B cell (primary cell): ENCODE measurements around the gene RAD51B. TPM values are rescaled to one million over a fixed set of nuclear protein-coding genes. Genes with fewer than 3 reads are reported as not detected.

ENCODE experiments used
- ATAC-seq: fragments of 200-7000 bp; cut with Tn5 transposase; one replicate; pipeline ENCODE4 v1.10.0; 2021; ENCODE audit warnings: low read depth, mild to moderate bottlenecking, moderate number of reproducible peaks, moderate library complexity
- CTCF ChIA-PET: fragments of 350-600 bp; sonication (Branson Sonifier 250); formaldehyde crosslinking; loops from one replicate; lab custom pipeline; 2021; ENCODE audit warnings: antibody characterized with exemption, inconsistent platforms; lab: Charles Lee
- POLR2A ChIA-PET: fragments of 350-600 bp; sonication (Branson Sonifier 250); formaldehyde crosslinking; loops from one replicate; lab custom pipeline; 2021; ENCODE audit warnings: antibody characterized with exemption; lab: Charles Lee
- DNase-seq: peaks from one replicate; pipeline ENCODE4 v3.0.0; 2013
- H2AFZ ChIP-seq: 2 replicates; pipeline ENCODE4 v1.6.1; 2012; ENCODE audit warnings: mild to moderate bottlenecking, low read depth, low read length; ENCODE audit not compliant: insufficient read depth, poor library complexity, severe bottlenecking
- H3K27ac ChIP-seq, 2 donors: 1 replicate in 1 of 2; 2 replicates in 1 of 2; pipeline ENCODE4 v1.5.1; 2012 to 2013; ENCODE audit warnings: low read length in 2 of 2, mild to moderate bottlenecking in 2 of 2, moderate library complexity in 1 of 2
- H3K27me3 ChIP-seq, 4 experiments: fragments of 200-600 bp in 1 of 4; sonication (generic) in 1 of 4; replicated peaks in 1 of 4; 1 replicate in 2 of 4; 2 replicates in 2 of 4; pipeline versions ENCODE4 v1.6.1 to v1.7.0; 2013 to 2016; ENCODE audit warnings: low read length in 3 of 4, mild to moderate bottlenecking in 2 of 4, mixed read lengths in 1 of 4, moderate library complexity in 1 of 4; ENCODE audit not compliant: insufficient read depth in 4 of 4, control insufficient read depth in 3 of 4; ENCODE audit errors: control extremely low read depth in 1 of 4
- H3K36me3 ChIP-seq, 2 experiments: replicated peaks in 1 of 2; 1 replicate in 1 of 2; 2 replicates in 1 of 2; pipeline versions ENCODE4 v1.6.1 to v1.7.1; 2013; ENCODE audit warnings: low read length in 1 of 2; ENCODE audit not compliant: insufficient read depth in 2 of 2, control insufficient read depth in 1 of 2; ENCODE audit errors: control extremely low read depth in 1 of 2, extremely low read depth in 1 of 2
- H3K4me1 ChIP-seq, 2 donors: fragments of 200-600 bp in 1 of 2; sonication (generic) in 1 of 2; 1 replicate in 1 of 2; 2 replicates in 1 of 2; pipeline versions ENCODE4 v1.5.1 to v1.6.1; 2013 to 2017; ENCODE audit warnings: low read length in 2 of 2; ENCODE audit not compliant: control insufficient read depth in 2 of 2, insufficient read depth in 2 of 2
- H3K4me2 ChIP-seq: replicated peaks from 2 replicates; pipeline ENCODE3; 2012; ENCODE audit warnings: mild to moderate bottlenecking, low read depth, low read length; ENCODE audit not compliant: poor library complexity, severe bottlenecking
- H3K4me3 ChIP-seq, 5 experiments: fragments of 200-600 bp in 1 of 5; sonication (generic) in 1 of 5; 1 replicate in 3 of 5; 2 replicates in 2 of 5; pipeline versions ENCODE4 v1.5.1 to v1.7.0; 2011 to 2016; ENCODE audit warnings: low read length in 4 of 5, mild to moderate bottlenecking in 4 of 5, low read depth in 2 of 5, control low read depth in 1 of 5, moderate library complexity in 1 of 5; ENCODE audit not compliant: insufficient read depth in 1 of 5; ENCODE audit errors: control extremely low read depth in 1 of 5, extremely low read depth in 1 of 5
- H3K79me2 ChIP-seq: fragments of 200-600 bp; sonication (generic); one replicate; pipeline ENCODE4 v1.6.0; 2016; ENCODE audit warnings: low read length; ENCODE audit not compliant: control insufficient read depth, insufficient read depth
- H3K9ac ChIP-seq: fragments of 200-600 bp; sonication (generic); 2 replicates; pipeline ENCODE4 v1.6.1; 2017; ENCODE audit warnings: mild to moderate bottlenecking, low read length, moderate library complexity
- H3K9me3 ChIP-seq, 3 donors: one replicate each; pipeline versions ENCODE4 v1.6.1 to v1.7.1; 2013; ENCODE audit warnings: low read length in 2 of 3; ENCODE audit not compliant: control insufficient read depth in 2 of 3, insufficient read depth in 1 of 3; ENCODE audit errors: control extremely low read depth in 1 of 3
- H4K20me1 ChIP-seq: 2 replicates; pipeline ENCODE4 v1.6.0; 2012; ENCODE audit warnings: mild to moderate bottlenecking, low read length; ENCODE audit not compliant: insufficient read depth, control insufficient read depth, poor library complexity, severe bottlenecking
- H3K27ac Mint-ChIP-seq: one replicate; pipeline ENCODE4 v1.8.0; 2021; ENCODE audit warnings: mixed read lengths
- H3K27me3 Mint-ChIP-seq: one replicate; pipeline ENCODE4 v1.8.0; 2021; ENCODE audit warnings: mixed read lengths
- H3K4me1 Mint-ChIP-seq: one replicate; pipeline ENCODE4 v1.8.0; 2021; ENCODE audit warnings: mixed read lengths
- H3K4me3 Mint-ChIP-seq: one replicate; pipeline ENCODE4 v1.8.0; 2021; ENCODE audit warnings: mixed read lengths
- H3K9me3 Mint-ChIP-seq: one replicate; pipeline ENCODE4 v1.8.0; 2022; ENCODE audit warnings: mixed read lengths; ENCODE audit not compliant: insufficient read depth
- CTCF ChIP-seq: fragments of 200-600 bp; IDR thresholded peaks from one replicate; pipeline ENCODE4 v1.8.0; 2022; ENCODE audit warnings: antibody characterized with exemption, mild to moderate bottlenecking
- EZH2 ChIP-seq: IDR thresholded peaks from 2 replicates; pipeline ENCODE4 v1.6.1; 2012; ENCODE audit warnings: borderline replicate concordance, low read depth, mild to moderate bottlenecking, moderate library complexity, low read length; ENCODE audit not compliant: insufficient read depth, poor library complexity, severe bottlenecking
- WGBS: methylation state at CpG from one replicate; pipeline ENCODE4 v1.1.5; 2013; ENCODE audit warnings: missing lambda C conversion rate; ENCODE audit not compliant: insufficient coverage; 5-methylcytosine and 5-hydroxymethylcytosine counted together
- intact Hi-C: fragments of 100-400 bp; cut with micrococcal nuclease; formaldehyde crosslinking; loops from one replicate; pipeline ENCODE4 v1.10.0; 2022
- polyA plus RNA-seq: library from polyadenylated mRNA; depleted of rRNA; stranded (reverse); fragments of >200 nt; gene quantifications from 2 replicates; pipeline ENCODE4 v1.2.3, GENCODE V29; 2012
- total RNA-seq, 2 donors: library from RNA; stranded (reverse); fragments of 120-200 nt in 1 of 2; gene quantifications; 1 replicate in 1 of 2; 2 replicates in 1 of 2; pipeline versions ENCODE4 v1.2.3 to v1.2.4, GENCODE V29; 2013 to 2022

Gene RAD51B
- total and polyA plus RNA-seq, 2 donors (not counting 1 experiment from before 2014, with no cell fraction given): 6.5 to 60.6 TPM

GRCh38 chr14:68292441-68293215 is 473.0 kb downstream of the RAD51B start:
- H3K4me1 ChIP-seq: peaks cover 60 to 68% of the 10 kb centered on the region in 2 donors

More at GRCh38 chr14:68292441-68293215, 473.0 kb downstream of the RAD51B start:
- DNase-seq (no peak), ATAC-seq (peak; percentile 46)
- peak overlapping the region; percentile 93 for H3K27ac Mint-ChIP-seq
- H3K27ac ChIP-seq: peak overlapping the region; percentile 70 to 85
- peaks cover 0 to 2% (median 0%) of the 10 kb centered on the region in 3 donors for H3K9me3 ChIP-seq
- H3K4me1 Mint-ChIP-seq: peaks cover 69% of the 10 kb centered on the region
- intact Hi-C loops: loop anchor here (1.0 to 2.0 kb wide), 2 partner anchors 9 to 14 kb away; no protein-coding TSS in a partner anchor
- peak overlapping the region; percentile 10 for H3K9ac ChIP-seq
- H2AFZ ChIP-seq: peak overlapping the region; percentile 25
- H3K36me3 ChIP-seq: no peaks in the 10 kb centered on the region
- H3K4me3 ChIP-seq: peak overlapping the region in 1 of 5 experiments; percentile 21
- H3K4me2 ChIP-seq: peak overlapping the region; percentile 61
- 100% methylated on average over 1 of the region's 7 CpGs for WGBS
- TF ChIP-seq CTCF: no peak
- no peak for TF ChIP-seq EZH2
- H3K4me3 Mint-ChIP-seq: peak overlapping the region; percentile 62
- peaks cover 7% of the 10 kb centered on the region for H3K79me2 ChIP-seq
- no peaks in the 10 kb centered on the region for H3K27me3 ChIP-seq
- H3K9me3 Mint-ChIP-seq: no peaks in the 10 kb centered on the region
- no peaks in the 10 kb centered on the region for H3K27me3 Mint-ChIP-seq
- ChIA-PET POLR2A (interaction anchor here (0.8 to 2.6 kb wide), 3 partner anchors 9 to 500 kb away, joined by 6 to 10 read pairs (median 7); partner anchors contain the start of gene ZFP36L1), CTCF (interaction anchor here (0.9 to 2.9 kb wide), 8 partner anchors 7 to 524 kb away, joined by 3 to 15 read pairs (median 5); no protein-coding TSS in a partner anchor)
- H4K20me1 ChIP-seq: no peaks in the 10 kb centered on the region
